ENCODE measurements around the gene MYO1E.

- TF ChIP-seq POLR2AphosphoS5 (IDR thresholded peaks at IDR 0.05) (no peak), REST (IDR thresholded peaks at IDR 0.05; ENCODE audit: borderline replicate concordance) (no peak), CTCF (IDR thresholded peaks at IDR 0.05; ENCODE audit: poor library complexity, severe bottlenecking) (no peak), EP300 (conservative IDR thresholded peaks at IDR 0.05; ENCODE audit: poor library complexity, severe bottlenecking) (no peak), TAF1 (IDR thresholded peaks at IDR 0.05; ENCODE audit: low read depth) (no peak), RAD21 (conservative IDR thresholded peaks at IDR 0.05) (no peak), SMC3 (conservative IDR thresholded peaks at IDR 0.05; ENCODE audit: poor library complexity) (no peak)
These were observed 6.2 kb downstream of the MYO1E start for GRCh38 chr15:59366333-59367021.
